GM18502 (cell line): ENCODE data around the gene MSMO1.
"Not testable (repeated sequence)": the region's sequence is repeated elsewhere in the genome, so short reads cannot be mapped to it uniquely, and the experiment has no call there.

Experiments used
- ATAC-seq: cut with Tn5 transposase; IDR thresholded peaks from one replicate; pipeline ENCODE4 v1.9.1; 2021; ENCODE audit warnings: mild to moderate bottlenecking; ENCODE audit not compliant: unreplicated experiment, poor library complexity

MSMO1 gene

DNA sequence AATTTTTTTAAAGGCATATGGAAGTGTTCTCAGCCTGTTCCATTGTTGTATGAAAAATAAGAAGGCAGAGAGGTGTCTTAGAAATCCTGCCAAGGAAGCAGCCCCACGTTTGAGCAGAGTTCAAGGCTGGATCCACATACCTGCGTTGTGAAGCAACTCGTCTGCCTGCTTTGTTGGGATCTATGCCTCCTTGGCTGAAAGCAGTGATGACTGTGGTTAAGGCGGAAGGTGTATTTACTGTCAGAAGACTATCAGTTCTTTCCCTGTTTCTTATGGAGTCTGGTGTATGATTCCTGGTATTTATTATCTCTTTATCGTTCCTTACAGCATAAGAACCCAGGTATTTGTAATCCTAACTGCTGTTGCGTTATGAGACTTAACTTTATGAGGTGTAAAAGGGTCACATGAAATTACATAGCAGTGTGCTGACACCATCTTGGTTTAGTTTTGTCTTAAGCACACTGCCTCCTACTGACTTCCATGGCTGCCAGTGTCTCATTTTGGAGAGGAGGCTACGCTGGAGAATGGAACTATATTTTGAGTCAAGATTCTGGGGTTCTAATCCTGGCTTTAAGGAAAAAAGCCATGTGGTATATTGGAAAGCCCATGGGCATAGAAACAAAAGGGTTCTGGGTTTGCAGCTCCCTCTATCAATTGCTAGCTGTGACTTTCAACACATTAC lies 3.1 kb upstream of the MSMO1 start:
- no peak for ATAC-seq

DNA sequence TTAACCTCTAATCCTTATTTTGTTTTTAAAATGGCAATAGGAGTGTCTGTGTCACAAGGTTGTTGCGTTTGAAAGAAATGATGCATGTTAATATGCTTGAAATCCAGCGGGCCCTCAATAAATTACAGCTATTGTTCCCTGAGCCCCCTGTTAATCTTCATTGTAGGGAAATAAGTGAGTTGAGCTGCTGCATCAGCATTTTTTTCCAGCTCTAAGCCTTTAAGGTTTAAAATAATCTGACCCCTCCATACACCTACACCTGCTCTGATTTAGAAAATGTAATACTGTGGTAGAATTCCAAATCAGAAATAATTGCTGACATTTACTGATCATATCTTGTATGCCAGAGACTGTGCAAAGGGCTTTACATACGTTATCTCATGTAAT lies 2.6 kb upstream of the MSMO1 start:
- ATAC-seq = no peak

DNA sequence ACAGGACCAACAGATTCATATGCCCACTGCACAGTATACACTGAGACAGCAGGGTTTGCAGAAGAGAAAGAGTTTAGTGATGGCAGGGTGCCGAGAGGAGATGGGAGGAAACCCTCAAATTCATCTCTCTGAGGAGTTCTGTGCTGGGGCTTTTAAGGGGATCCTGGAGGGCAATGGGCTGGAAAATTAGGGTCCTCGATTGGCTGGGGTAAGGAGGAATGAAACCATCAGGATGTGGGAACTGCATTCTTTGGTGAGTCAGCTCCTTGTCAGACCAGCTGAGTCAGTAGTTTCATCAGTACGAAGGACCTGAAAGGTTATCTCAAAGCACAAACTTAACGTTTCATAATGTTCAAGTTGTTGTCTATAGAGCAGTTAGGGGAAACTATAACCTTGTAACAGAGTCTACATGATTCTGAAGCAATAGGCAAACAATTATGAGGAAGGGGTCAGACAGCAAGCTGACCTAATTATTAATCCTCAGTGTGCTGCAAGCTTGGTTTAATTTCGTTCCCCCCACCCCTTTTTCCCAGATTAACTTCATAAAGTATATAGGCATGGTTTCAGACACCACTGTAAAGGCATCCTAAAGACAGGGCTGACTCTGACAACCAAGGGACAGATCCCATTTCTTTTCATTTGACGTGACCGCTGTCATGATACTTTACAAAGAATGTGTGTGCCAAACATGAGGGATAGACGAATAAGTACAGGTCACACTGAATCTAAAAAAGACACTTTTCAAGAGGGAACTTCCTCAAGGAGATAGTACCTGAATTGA lies 1.5 kb upstream of the MSMO1 start:
- ATAC-seq = no peak

DNA sequence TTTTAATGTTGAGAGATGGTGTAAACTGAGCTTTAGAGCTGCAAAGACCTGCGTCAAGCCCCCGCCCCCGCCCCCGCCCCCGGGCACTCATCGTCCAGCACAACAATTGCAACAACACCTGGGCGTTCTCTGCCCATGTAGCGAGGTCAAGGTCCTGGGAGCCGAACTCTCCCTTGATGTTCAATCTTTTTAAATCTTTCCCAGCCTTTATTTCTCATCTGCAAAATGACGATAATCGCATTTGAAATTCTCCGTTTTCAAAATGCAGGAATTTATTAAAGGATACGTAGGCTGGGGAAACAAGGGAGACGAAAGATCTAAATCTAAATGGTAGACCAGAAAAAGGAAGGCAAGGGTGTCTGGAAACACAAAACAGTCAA lies 648 bp upstream of the MSMO1 start:
- ATAC-seq = peak; percentile 20

DNA sequence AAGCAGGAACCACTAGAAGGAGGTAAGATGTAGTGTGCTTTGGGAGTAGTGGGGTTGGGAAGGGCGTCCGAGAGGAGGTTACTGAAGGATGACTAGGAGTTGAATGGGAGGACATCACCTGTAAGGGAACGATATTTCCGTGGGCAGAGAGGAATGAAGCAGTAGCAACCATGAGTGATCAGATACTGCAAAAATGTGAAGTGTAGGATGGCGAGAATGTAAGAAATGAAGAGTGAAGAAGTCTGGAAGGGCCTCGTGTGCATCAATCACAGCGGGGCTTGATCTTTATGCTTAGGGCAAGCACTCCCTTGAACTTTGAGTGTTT lies 594 bp downstream of the MSMO1 start:
- no peak for ATAC-seq

DNA sequence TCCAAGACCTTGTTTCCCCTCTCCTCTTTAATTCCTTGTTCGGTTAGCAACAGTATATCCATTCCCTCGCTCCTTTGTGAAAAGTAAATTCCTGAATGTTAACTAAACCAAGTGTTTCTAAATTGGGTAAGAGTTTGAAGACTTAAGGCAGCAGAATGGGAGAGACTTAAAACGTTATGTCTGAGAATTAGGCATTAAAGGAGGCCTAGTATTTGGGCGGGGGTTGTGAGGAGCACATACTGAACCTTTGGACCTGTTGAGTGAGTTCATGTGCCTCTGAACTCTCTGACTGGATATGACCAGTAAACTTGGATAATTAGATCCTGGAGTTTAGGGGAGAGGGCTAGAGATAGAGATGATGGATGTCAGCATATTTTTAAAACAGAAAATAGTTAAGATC lies 1.2 kb downstream of the MSMO1 start:
- ATAC-seq = no peak

DNA sequence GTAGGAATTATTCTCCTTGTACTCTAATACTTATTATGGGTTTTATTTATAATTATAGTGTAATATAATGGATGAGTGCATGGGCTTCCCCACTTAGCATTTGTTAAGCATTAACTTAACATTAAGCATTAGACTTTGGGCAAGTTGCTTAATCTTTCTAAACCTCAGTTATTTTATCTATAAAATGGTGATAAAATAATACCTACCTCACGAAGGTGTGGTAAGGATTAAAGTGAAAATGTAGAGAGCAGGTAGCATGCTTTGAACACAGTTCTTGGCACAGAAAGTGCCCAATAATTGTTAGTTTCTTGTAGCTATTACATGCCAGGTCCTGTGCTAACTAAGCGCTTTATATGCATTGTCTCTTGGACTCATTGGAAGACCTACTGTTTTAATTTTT lies 2.6 kb downstream of the MSMO1 start:
- ATAC-seq = no peak

DNA sequence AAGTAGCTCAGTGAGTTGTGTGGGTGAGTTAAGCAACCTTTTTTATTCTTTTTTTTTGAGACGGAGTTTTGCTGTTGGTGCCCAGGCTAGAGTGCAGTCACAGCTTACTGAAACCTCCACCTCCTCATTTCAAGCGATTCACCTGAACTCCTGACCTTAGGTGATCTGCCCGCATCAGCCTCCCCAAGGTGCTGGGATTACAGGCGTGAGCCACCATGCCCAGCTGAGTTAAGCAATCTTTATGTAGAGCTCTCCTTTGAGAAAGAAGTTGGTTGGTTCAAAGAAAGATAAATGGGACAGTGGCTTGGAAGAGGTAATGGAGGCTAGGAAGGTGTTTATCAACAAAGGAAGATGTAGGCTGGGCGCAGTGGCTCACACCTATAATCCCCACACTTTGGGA lies 3.2 kb downstream of the MSMO1 start:
- no peak for ATAC-seq

DNA sequence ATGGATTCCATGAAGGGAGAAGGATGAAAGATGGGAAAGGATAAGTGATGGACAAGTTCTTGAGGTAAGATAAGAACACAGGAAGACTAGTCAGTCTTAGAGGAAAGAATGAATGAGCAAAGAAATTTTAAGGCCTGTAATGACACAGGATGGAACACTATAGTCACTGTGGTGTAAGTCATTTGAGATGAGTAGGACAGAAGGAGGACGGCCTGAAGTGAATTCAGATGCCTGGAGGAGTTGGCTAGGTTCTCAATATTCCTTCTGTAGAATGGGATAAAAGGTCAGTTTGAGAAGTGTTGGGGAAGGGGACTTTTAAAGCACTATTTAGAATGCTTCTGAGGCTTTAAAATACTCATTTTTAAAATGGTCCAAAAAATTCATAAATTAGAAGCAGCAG lies 3.9 kb downstream of the MSMO1 start:
- ATAC-seq = no peak

DNA sequence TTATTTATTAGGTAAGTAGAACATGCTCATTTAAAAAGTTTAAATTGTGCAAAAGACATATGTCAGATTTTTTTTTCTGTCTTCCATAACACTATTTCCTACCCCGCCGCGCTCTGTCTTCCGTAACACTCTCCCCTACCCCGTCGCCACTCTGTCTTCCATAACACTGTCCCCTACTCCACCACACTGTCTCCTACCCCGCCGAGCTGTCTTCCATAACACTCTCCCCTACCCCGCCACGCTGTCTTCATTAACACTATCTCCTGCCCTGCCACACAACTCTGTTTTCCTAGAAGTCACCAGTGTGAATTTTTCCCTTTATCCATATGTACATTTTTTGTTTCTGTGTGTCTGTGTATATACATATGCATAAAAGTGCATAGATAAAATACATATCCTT lies 4.4 kb downstream of the MSMO1 start:
- ATAC-seq = no peak

DNA sequence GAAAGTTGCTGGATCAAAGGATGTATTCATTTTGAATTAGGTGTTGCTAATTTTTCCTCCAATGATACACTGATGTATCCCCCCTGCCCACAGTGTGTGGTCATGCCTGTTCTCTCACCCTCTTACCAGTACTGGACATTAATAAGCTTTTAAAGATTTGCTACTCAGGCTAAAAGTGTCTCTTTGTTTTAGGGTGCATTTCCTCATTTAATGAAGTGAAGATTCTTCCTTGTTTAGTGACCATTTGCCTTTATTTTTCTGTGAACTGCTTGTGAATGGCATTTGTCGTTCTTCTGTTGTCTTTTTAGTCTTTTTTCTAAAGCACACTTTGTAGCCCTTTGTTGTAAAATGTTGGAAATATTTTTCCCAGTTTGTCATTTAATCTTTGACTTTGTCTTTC lies 5.0 kb downstream of the MSMO1 start:
- no peak for ATAC-seq

DNA sequence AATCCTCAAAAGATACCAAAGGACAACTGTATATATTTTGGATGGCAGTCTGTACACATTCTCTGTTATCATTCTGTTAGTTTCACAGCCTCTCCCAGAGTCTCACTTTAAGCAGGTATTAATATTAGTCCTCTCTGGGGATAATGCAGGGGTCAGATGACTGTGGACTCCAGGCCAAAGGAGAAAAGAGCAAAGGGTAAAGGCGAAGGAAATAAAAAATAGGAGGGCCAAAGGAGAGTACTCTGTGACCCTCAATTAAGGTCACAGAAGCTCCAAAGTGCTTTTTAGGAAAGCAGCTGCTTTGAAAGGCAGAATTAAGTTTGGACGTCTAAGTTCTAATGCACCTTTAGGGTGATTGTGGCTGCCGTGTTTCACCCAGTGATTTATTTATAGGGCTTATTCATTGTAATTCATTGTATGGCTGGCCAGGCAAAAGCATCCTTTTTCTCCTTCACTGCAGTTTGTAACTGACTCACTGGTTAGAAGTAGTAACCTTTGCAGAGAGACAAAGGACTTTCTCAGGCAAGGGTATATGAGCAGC lies 7.8 kb downstream of the MSMO1 start:
- no peak for ATAC-seq

DNA sequence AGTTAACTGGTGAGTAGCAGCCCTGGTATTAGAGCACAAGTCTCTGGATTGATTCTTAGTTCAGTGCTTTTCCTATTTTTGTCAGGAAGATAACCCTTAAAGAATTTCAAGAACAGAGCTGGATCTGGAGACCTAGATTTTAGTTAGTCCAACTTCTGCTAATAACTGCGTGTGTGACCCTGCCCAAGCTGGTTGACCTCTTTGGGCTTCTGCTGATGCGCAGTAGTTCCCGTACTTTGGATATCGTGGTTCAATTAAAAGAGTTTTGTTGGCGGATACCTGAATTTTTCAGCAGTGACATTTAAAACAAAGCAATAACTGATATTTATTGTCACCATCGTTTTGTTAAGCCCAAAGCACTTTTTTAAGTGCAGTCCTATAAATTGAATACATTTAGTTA lies 9.3 kb downstream of the MSMO1 start:
- no peak for ATAC-seq

DNA sequence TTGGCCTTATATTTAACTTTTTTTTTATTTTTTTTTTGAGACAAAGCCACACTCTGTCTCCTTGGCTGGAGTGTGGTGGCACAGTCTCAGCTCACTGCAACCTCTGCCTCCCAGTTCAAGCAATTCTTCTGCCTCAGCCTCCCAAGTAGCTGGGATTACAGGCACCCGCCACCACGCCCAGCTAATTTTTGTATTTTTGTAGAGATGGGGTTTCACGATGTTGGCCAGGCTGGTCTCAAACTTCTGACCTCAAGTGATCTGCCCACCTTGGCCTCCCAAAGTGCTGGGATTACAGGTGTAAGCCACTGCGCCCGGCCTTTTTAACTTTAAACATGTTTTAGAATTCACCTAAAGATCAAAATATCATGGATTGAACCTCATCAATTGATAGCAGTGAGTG lies 14.9 kb downstream of the MSMO1 start:
- ATAC-seq = not testable (repeated sequence)

DNA sequence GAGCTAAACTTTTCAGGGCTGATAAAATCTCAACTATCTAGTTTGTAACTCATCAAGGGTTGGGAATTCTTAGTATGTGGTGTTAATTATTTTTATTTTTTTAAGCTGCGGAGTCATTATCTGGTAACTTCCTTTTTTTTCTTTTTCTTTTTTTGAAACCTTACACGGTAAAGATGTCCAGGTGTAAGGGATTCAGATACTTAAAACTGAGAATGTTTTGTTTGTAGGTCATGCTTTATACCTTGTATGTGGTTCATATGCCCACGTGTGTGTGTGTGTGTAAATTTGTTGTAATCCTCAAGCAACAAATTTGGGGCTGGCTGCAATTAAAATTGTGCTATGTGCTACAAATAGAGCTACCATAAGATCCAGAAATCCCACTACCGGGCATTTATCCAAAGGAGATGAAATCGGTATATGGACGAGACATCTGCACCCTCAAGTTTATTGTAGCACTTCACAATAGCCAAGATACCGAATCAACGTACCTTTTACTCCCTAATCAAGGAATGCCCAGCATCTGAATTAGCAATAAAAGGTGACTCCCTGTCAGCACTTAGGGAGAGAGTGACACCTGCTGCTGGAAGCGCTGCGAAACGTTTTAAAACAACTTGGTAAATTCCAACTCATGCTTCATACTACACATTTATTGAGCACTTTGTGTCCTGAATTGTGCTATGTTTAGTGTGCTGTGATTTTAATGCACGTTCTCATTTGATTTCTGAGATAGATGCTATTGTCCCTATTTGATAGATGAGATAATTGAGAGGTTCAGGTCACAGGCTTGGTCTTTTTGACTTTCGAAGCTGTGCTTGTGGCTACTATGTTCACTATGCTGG lies 16.1 kb downstream of the MSMO1 start:
- no peak for ATAC-seq

DNA sequence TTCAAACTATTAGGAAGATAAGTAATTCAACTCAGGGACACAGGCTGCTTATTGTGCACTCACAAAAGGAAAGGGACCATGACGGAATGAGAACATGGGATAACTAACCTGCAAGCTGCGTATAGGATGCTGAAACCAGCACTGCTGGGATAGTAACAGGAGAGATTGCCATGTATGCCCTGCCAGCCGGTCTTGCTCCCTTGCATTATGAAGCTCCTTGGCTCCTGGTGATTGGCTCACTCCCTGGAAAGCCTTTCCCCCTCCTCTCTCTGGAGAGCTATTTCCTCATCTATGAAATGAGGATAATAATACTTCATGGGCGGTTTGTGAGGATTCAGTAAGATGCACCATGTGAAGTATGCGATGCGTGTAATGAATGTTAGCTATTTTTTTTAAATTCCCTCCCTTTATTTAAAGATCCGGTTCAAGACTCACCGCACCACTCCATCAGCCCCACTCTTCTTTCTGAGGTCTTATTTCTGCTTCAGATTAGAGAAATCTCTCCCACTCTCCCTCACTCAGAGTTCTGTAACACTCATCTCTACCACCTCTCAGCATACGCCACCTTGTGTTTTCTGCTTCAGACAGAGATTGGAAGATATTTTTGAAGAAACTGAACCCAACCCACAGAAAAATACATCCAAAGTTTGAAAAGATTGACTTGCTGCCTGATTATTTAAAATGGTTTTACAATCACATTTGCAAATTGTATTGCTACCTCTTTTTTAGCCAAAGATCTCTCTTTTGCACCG lies 18.4 kb downstream of the MSMO1 start:
- ATAC-seq = no peak

DNA sequence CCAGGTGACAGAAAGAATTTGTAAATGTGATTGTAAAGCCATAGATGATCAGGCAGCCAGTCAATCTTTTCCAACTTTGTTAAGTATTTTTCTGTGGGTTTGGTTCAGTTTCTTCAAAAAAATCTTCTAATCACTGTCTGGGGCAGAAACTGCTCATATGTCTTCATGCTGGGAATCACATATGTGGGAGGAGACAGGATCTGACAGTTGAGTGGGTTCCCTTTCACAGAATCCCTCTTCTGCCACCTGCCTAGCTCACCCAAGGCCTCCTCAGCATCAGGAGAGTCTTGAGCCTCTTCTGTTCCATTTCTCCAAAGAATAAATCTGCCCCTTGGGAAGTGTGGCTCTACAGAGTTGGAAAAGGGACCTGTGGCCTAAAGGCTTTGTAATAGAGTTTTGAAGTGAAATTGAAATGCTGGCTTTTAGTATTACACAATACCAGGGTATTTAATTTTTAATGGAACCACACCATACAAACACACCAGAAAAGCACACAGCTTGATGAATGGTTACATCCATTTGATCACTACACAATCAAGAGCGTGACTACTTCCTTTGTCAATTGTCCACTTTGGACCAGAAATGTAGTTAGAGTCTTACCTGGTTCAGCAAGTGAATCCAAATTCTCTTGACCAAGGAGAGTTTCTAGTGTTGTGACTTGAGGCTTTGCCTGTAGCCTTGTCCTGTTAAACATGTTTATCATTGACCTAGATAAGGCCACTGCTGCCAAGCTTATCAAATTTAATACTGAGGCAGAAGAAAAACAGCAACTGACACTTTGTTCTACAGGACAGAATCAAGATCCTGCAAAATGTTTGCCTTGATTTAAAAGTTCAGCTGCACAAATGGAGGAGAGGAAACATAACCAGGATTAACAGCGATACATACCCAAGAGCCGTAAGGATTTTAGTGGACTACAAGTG lies 20.4 kb downstream of the MSMO1 start:
- no peak for ATAC-seq

DNA sequence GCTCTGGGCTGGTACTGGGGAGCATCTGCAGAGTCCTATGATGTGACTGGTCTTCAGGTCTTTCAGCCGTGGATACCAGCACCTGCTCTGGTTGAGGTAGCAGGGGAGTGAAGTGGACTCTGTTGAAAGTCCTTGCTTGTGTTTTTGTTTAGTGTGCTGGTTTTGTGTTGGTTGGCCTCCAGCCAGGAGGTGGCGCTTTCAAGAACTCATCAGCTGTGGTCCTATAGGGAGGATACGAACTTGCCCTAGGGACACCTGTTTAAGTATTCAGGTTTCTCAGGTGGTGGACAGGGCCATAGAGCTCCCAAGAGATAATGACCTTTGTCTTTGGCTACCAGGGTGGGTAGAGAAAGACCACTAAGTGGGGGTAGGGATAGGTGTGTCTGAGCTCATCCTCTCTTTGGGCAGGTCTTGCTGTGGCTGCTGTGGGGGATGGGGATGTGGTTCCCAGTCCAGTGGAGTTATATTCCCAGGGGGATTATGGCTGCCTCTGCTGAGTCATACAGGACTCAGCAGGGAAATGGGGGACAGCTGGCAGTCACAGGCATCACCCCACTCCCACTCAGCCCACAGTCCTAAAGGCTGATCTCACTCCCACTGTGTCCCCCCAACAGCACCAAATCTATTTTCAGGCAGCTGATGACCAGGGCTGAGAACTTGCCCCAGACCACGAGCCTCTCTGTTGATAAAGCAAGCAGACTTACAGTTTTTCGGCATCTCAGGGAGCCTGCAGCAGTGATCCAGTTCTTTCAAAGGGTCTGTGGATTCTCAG lies 24.1 kb downstream of the MSMO1 start:
- no peak for ATAC-seq

DNA sequence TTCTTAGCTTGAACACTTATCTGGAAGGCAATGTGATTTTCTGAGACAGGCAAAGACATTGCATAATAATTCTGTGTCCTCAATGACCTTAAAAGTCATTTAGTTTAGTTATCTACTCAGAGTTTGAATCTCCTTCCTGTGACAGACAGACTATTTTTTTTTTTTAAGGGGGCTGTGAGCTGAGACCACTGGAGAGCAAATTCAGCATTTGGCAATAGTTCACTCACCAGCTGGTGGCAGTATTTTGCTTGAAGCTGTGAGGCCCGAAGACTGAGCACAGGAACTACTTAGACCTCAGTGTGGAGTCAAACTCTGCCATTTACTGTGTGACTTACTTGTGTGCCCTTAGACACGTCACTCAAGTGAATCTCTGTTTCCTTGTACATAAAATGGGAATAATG lies 28.4 kb downstream of the MSMO1 start:
- no peak for ATAC-seq
